Measurements from ENCODE around the gene CLSTN1.

DNA sequence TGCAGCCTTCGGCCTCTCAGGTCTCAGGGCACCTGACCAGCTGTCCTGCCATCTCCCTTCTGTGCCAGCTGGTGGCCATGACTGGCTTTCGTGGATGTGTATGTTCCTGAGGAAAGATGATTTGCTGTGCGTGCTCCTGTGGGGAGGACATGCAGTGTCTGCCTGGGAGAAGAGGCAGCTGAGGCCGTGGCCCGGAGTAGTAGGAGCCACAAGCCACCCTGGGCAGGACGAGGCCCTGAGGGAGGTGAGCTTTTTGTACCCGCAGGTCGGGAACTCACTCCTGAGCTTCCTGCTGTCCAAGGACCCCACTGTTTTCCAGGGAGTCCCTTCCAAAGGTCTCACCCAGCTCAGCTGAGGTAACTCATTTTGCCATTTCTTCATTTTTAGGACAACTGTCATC is 113.7 kb downstream of the CLSTN1 start:
- TF ChIP-seq POLR2AphosphoS5 (IDR thresholded peaks at IDR 0.05; ENCODE audit: low read length) (no peak), FOXK2 (IDR thresholded peaks at IDR 0.05) (no peak), ESRRA (IDR thresholded peaks at IDR 0.05; ENCODE audit: low read length) (no peak), EZH2 (IDR thresholded peaks at IDR 0.05; ENCODE audit: borderline replicate concordance, control insufficient read depth, low read depth, low read length) (no peak), RELA (IDR thresholded peaks at IDR 0.05; ENCODE audit: borderline replicate concordance, partially characterized antibody) (no peak), NBN (IDR thresholded peaks at IDR 0.05) (no peak), ZZZ3 (IDR thresholded peaks at IDR 0.05; ENCODE audit: control insufficient read depth, insufficient read length, low read depth) (no peak)
- TF ChIP-seq, protein P1, sequence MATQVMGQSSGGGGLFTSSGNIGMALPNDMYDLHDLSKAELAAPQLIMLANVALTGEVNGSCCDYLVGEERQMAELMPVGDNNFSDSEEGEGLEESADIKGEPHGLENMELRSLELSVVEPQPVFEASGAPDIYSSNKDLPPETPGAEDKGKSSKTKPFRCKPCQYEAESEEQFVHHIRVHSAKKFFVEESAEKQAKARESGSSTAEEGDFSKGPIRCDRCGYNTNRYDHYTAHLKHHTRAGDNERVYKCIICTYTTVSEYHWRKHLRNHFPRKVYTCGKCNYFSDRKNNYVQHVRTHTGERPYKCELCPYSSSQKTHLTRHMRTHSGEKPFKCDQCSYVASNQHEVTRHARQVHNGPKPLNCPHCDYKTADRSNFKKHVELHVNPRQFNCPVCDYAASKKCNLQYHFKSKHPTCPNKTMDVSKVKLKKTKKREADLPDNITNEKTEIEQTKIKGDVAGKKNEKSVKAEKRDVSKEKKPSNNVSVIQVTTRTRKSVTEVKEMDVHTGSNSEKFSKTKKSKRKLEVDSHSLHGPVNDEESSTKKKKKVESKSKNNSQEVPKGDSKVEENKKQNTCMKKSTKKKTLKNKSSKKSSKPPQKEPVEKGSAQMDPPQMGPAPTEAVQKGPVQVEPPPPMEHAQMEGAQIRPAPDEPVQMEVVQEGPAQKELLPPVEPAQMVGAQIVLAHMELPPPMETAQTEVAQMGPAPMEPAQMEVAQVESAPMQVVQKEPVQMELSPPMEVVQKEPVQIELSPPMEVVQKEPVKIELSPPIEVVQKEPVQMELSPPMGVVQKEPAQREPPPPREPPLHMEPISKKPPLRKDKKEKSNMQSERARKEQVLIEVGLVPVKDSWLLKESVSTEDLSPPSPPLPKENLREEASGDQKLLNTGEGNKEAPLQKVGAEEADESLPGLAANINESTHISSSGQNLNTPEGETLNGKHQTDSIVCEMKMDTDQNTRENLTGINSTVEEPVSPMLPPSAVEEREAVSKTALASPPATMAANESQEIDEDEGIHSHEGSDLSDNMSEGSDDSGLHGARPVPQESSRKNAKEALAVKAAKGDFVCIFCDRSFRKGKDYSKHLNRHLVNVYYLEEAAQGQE (IDR thresholded peaks at IDR 0.05; ENCODE audit: low read depth, low read length), result no peak
- TF ChIP-seq, protein P2, sequence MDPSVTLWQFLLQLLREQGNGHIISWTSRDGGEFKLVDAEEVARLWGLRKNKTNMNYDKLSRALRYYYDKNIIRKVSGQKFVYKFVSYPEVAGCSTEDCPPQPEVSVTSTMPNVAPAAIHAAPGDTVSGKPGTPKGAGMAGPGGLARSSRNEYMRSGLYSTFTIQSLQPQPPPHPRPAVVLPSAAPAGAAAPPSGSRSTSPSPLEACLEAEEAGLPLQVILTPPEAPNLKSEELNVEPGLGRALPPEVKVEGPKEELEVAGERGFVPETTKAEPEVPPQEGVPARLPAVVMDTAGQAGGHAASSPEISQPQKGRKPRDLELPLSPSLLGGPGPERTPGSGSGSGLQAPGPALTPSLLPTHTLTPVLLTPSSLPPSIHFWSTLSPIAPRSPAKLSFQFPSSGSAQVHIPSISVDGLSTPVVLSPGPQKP (IDR thresholded peaks at IDR 0.05; ENCODE audit: low read depth, low read length), result no peak
- TF ChIP-seq, protein P3, sequence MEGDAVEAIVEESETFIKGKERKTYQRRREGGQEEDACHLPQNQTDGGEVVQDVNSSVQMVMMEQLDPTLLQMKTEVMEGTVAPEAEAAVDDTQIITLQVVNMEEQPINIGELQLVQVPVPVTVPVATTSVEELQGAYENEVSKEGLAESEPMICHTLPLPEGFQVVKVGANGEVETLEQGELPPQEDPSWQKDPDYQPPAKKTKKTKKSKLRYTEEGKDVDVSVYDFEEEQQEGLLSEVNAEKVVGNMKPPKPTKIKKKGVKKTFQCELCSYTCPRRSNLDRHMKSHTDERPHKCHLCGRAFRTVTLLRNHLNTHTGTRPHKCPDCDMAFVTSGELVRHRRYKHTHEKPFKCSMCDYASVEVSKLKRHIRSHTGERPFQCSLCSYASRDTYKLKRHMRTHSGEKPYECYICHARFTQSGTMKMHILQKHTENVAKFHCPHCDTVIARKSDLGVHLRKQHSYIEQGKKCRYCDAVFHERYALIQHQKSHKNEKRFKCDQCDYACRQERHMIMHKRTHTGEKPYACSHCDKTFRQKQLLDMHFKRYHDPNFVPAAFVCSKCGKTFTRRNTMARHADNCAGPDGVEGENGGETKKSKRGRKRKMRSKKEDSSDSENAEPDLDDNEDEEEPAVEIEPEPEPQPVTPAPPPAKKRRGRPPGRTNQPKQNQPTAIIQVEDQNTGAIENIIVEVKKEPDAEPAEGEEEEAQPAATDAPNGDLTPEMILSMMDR (IDR thresholded peaks at IDR 0.05 in 2 of 3, conservative IDR thresholded peaks at IDR 0.05 in 1 of 3; ENCODE audit: control insufficient read depth in 2 of 3, extremely low read depth in 1 of 3, insufficient read depth in 1 of 3, low read depth in 3 of 3, low read length in 3 of 3), result no peak
- TF ChIP-seq, protein P4, sequence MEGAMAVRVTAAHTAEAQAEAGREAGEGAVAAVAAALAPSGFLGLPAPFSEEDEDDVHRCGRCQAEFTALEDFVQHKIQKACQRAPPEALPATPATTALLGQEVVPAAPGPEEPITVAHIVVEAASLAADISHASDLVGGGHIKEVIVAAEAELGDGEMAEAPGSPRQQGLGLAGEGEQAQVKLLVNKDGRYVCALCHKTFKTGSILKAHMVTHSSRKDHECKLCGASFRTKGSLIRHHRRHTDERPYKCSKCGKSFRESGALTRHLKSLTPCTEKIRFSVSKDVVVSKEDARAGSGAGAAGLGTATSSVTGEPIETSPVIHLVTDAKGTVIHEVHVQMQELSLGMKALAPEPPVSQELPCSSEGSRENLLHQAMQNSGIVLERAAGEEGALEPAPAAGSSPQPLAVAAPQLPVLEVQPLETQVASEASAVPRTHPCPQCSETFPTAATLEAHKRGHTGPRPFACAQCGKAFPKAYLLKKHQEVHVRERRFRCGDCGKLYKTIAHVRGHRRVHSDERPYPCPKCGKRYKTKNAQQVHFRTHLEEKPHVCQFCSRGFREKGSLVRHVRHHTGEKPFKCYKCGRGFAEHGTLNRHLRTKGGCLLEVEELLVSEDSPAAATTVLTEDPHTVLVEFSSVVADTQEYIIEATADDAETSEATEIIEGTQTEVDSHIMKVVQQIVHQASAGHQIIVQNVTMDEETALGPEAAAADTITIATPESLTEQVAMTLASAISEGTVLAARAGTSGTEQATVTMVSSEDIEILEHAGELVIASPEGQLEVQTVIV (IDR thresholded peaks at IDR 0.05; ENCODE audit: borderline replicate concordance, partially characterized antibody), result no peak
- TF ChIP-seq, protein P5, sequence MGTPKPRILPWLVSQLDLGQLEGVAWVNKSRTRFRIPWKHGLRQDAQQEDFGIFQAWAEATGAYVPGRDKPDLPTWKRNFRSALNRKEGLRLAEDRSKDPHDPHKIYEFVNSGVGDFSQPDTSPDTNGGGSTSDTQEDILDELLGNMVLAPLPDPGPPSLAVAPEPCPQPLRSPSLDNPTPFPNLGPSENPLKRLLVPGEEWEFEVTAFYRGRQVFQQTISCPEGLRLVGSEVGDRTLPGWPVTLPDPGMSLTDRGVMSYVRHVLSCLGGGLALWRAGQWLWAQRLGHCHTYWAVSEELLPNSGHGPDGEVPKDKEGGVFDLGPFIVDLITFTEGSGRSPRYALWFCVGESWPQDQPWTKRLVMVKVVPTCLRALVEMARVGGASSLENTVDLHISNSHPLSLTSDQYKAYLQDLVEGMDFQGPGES (IDR thresholded peaks at IDR 0.05), result no peak
